Urinary bladder (tissue), 4 donors: ENCODE measurements around the gene CCDC17. TPM values are rescaled to one million over a fixed set of nuclear protein-coding genes. Genes with fewer than 3 reads are reported as not detected.
"Not testable (repeated sequence)": the region's sequence is repeated elsewhere in the genome, so short reads cannot be mapped to it uniquely, and the experiment has no call there.

ENCODE experiments used
- DNase-seq: peaks from one replicate; pipeline ENCODE4 v3.0.0-alpha.2; 2015; ENCODE audit errors: extremely low spot score
- H3K27ac ChIP-seq: one replicate; pipeline ENCODE4 v1.5.1; 2013; ENCODE audit warnings: low read depth, mild to moderate bottlenecking, moderate library complexity
- H3K36me3 ChIP-seq: one replicate; pipeline ENCODE4 v1.6.1; 2013; ENCODE audit warnings: mild to moderate bottlenecking, moderate library complexity; ENCODE audit not compliant: insufficient read depth
- H3K4me1 ChIP-seq: one replicate; pipeline ENCODE4 v1.6.1; 2013; ENCODE audit warnings: mild to moderate bottlenecking, moderate library complexity; ENCODE audit not compliant: insufficient read depth
- H3K4me3 ChIP-seq: one replicate; pipeline ENCODE4 v1.5.1; 2013; ENCODE audit warnings: low read depth, low read length
- WGBS: extraction: QIAGEN DNeasy Blood & Tissue Kit; methylation state at CpG from one replicate; pipeline ENCODE4 v1.1.7; 2013; 5-methylcytosine and 5-hydroxymethylcytosine counted together
- polyA plus RNA-seq: library from polyadenylated mRNA; stranded (reverse); fragments of 200-250 nt; gene quantifications from one replicate; pipeline ENCODE4 v1.2.3, GENCODE V29; 2013
- total RNA-seq: library from RNA; depleted of rRNA; stranded (reverse); fragments of >200 nt; gene quantifications from one replicate; pipeline ENCODE4 v1.2.3, GENCODE V29; 2014
- donor health status: healthy with polysubstance abuse.
- donor health status: healthy.

CCDC17 gene
- total and polyA plus RNA-seq, 2 donors = 0.54 to 0.85 TPM

GRCh38 chr1:45615885-45616284 is 8.0 kb downstream of the CCDC17 start:
- Histone ChIP-seq H3K36me3 (peaks cover 6% of the 10 kb centered on the region), H3K4me1 (no peaks in the 10 kb centered on the region), H3K27ac (no peak overlapping the region), H3K4me3 (no peak overlapping the region)
- DNase-seq = no peak
- WGBS = 92% methylated on average over 1 of the region's 1 CpG

GRCh38 chr1:45612941-45613579 is 10.8 kb downstream of the CCDC17 start:
- Histone ChIP-seq H3K27ac (no peak overlapping the region), H3K4me1 (no peaks in the 10 kb centered on the region), H3K36me3 (peaks cover 16% of the 10 kb centered on the region), H3K4me3 (no peak overlapping the region)
- DNase-seq = no peak
- WGBS = 77% methylated on average over 8 of the region's 8 CpGs

- H3K4me3 ChIP-seq = no peak overlapping the region
- peaks cover 14% of the 10 kb centered on the region for H3K36me3 ChIP-seq
- WGBS = 95% methylated on average over 10 of the region's 10 CpGs
- no peak for DNase-seq
- no peak overlapping the region for H3K27ac ChIP-seq
- H3K4me1 ChIP-seq = no peaks in the 10 kb centered on the region
Measured at GRCh38 chr1:45610589-45611226, 13.1 kb downstream of the CCDC17 start.

GRCh38 chr1:45608175-45609156 is 15.4 kb downstream of the CCDC17 start:
- no peak overlapping the region for H3K27ac ChIP-seq
- DNase-seq = no peak
- WGBS = 79% methylated on average over 5 of the region's 5 CpGs
- no peaks in the 10 kb centered on the region for H3K4me1 ChIP-seq
- no peak overlapping the region for H3K4me3 ChIP-seq
- H3K36me3 ChIP-seq = peaks cover 13% of the 10 kb centered on the region

GRCh38 chr1:45607404-45608074 is 16.3 kb downstream of the CCDC17 start:
- H3K27ac ChIP-seq = no peak overlapping the region
- H3K36me3 ChIP-seq = peaks cover 13% of the 10 kb centered on the region
- 75% methylated on average over 6 of the region's 6 CpGs for WGBS

GRCh38 chr1:45604239-45604638 is 19.6 kb downstream of the CCDC17 start:
- H3K27ac ChIP-seq = no peak overlapping the region
- DNase-seq = no peak
- no peaks in the 10 kb centered on the region for H3K4me1 ChIP-seq
- H3K36me3 ChIP-seq = peaks cover 8% of the 10 kb centered on the region
- 96% methylated on average over 2 of the region's 2 CpGs for WGBS
- no peak overlapping the region for H3K4me3 ChIP-seq

More at GRCh38 chr1:45607404-45608074, 16.3 kb downstream of the CCDC17 start:
- no peaks in the 10 kb centered on the region for H3K4me1 ChIP-seq
- H3K4me3 ChIP-seq = no peak overlapping the region
- DNase-seq = no peak

GRCh38 chr1:45596765-45597164 is 27.1 kb downstream of the CCDC17 start:
- H3K4me3 ChIP-seq, DNase-seq: not testable (repeated sequence)
- 97% methylated on average over 8 of the region's 8 CpGs for WGBS

GRCh38 chr1:45594412-45594811 is 29.4 kb downstream of the CCDC17 start:
- Histone ChIP-seq H3K4me3 (no peak overlapping the region), H3K4me1 (no peaks in the 10 kb centered on the region), H3K27ac (no peak overlapping the region), H3K36me3 (no peaks in the 10 kb centered on the region)
- DNase-seq = no peak
- WGBS = 93% methylated on average over 4 of the region's 4 CpGs

More at GRCh38 chr1:45596765-45597164, 27.1 kb downstream of the CCDC17 start:
- H3K4me1 ChIP-seq, H3K27ac ChIP-seq, H3K36me3 ChIP-seq: not testable (repeated sequence)

GRCh38 chr1:45589861-45590260 is 34.0 kb downstream of the CCDC17 start:
- no peaks in the 10 kb centered on the region for H3K36me3 ChIP-seq
- 54% methylated on average over 1 of the region's 1 CpG for WGBS
- DNase-seq = no peak
- no peaks in the 10 kb centered on the region for H3K4me1 ChIP-seq
- H3K4me3 ChIP-seq = no peak overlapping the region
- no peak overlapping the region for H3K27ac ChIP-seq

GRCh38 chr1:45586769-45587168 is 37.1 kb downstream of the CCDC17 start:
- Histone ChIP-seq H3K36me3 (no peaks in the 10 kb centered on the region), H3K4me1 (no peaks in the 10 kb centered on the region), H3K27ac (no peak overlapping the region), H3K4me3 (no peak overlapping the region)
- DNase-seq = no peak
- 76% methylated on average over 4 of the region's 4 CpGs for WGBS

- no peaks in the 10 kb centered on the region for H3K4me1 ChIP-seq
- H3K36me3 ChIP-seq = no peaks in the 10 kb centered on the region
- no peak for DNase-seq
- 31% methylated on average over 7 of the region's 7 CpGs for WGBS
- H3K4me3 ChIP-seq = peak overlapping the region; percentile 84
- no peak overlapping the region for H3K27ac ChIP-seq
Measured at GRCh38 chr1:45585496-45586075, 38.3 kb downstream of the CCDC17 start.

GRCh38 chr1:45585110-45585426 is 38.8 kb downstream of the CCDC17 start:
- no peaks in the 10 kb centered on the region for H3K36me3 ChIP-seq
- no peak overlapping the region for H3K27ac ChIP-seq
- 3% methylated on average over 5 of the region's 5 CpGs for WGBS
- no peak for DNase-seq
- H3K4me3 ChIP-seq = peak overlapping the region; percentile 84
- no peaks in the 10 kb centered on the region for H3K4me1 ChIP-seq
